GM23338 (cell line): ENCODE data around the gene ATG4B. TPM values are rescaled to one million over a fixed set of nuclear protein-coding genes. Genes with fewer than 3 reads are reported as not detected.

Experiments
- ATAC-seq: fragments of 200-7000 bp; cut with Tn5 transposase; 3 replicates; pipeline ENCODE4 v1.9.1; 2020
- DNase-seq: peaks from one replicate; pipeline ENCODE4 v3.0.0-alpha.2; 2015; ENCODE audit warnings: low spot score
- H2AFZ ChIP-seq: fragments of 200-600 bp; sonication (generic); 2 replicates; pipeline ENCODE4 v1.8.0; 2016; ENCODE audit warnings: antibody characterized with exemption, mild to moderate bottlenecking, moderate library complexity
- H3F3A ChIP-seq: fragments of 200-600 bp; sonication (generic); replicated peaks from 2 replicates; pipeline ENCODE4 v1.8.0; 2017; ENCODE audit warnings: antibody characterized with exemption, mixed run types, low read depth
- H3K27ac ChIP-seq: fragments of 200-600 bp; sonication (generic); 2 replicates; pipeline ENCODE4 v1.6.1; 2016; ENCODE audit warnings: low read depth
- H3K27me3 ChIP-seq: fragments of 200-600 bp; sonication (generic); 2 replicates; pipeline ENCODE4 v1.8.0; 2016; ENCODE audit warnings: mild to moderate bottlenecking, mixed run types, moderate library complexity; ENCODE audit not compliant: insufficient read depth
- H3K36me3 ChIP-seq: fragments of 200-600 bp; sonication (generic); 2 replicates; pipeline ENCODE4 v1.8.0; 2016; ENCODE audit warnings: mild to moderate bottlenecking; ENCODE audit not compliant: insufficient read depth
- H3K4me1 ChIP-seq: fragments of 200-600 bp; sonication (generic); 2 replicates; pipeline ENCODE4 v1.8.0; 2016; ENCODE audit warnings: mild to moderate bottlenecking, moderate library complexity; ENCODE audit not compliant: insufficient read depth
- H3K4me2 ChIP-seq: fragments of 200-600 bp; sonication (generic); 2 replicates; pipeline ENCODE4 v1.7.1; 2017; ENCODE audit warnings: mixed run types
- H3K4me3 ChIP-seq: fragments of 200-600 bp; sonication (generic); 2 replicates; pipeline ENCODE4 v1.6.1; 2016; ENCODE audit warnings: mixed run types
- H3K79me2 ChIP-seq: fragments of 200-600 bp; sonication (generic); replicated peaks from 2 replicates; pipeline ENCODE4 v1.8.0; 2017; ENCODE audit warnings: mild to moderate bottlenecking; ENCODE audit not compliant: insufficient read depth
- H3K9me2 ChIP-seq: fragments of 200-600 bp; sonication (generic); 2 replicates; pipeline ENCODE4 v1.8.0; 2017; ENCODE audit not compliant: insufficient read depth
- H4K20me1 ChIP-seq: fragments of 200-600 bp; sonication (generic); replicated peaks from 2 replicates; pipeline ENCODE4 v1.8.0; 2017; ENCODE audit warnings: mild to moderate bottlenecking; ENCODE audit not compliant: insufficient read depth
- H3K27ac Mint-ChIP-seq: 2 replicates; pipeline ENCODE4 v1.8.0; 2020; ENCODE audit warnings: inconsistent platforms, mild to moderate bottlenecking, moderate library complexity, mixed read lengths
- H3K27me3 Mint-ChIP-seq: 3 replicates; pipeline ENCODE4 v1.8.0; 2022; ENCODE audit warnings: low read depth, mild to moderate bottlenecking, moderate library complexity, mixed read lengths, inconsistent platforms; ENCODE audit not compliant: insufficient read depth, poor library complexity
- H3K36me3 Mint-ChIP-seq: 3 replicates; pipeline ENCODE4 v1.8.0; 2021; ENCODE audit warnings: low read depth, mild to moderate bottlenecking, inconsistent platforms, moderate library complexity, mixed read lengths
- H3K4me1 Mint-ChIP-seq: 3 replicates; pipeline ENCODE4 v1.8.0; 2020; ENCODE audit warnings: mild to moderate bottlenecking, inconsistent platforms, mixed read lengths
- H3K4me3 Mint-ChIP-seq: 3 replicates; pipeline ENCODE4 v1.8.0; 2021; ENCODE audit warnings: moderate library complexity, mild to moderate bottlenecking, inconsistent platforms, mixed read lengths
- H3K9me3 Mint-ChIP-seq: 3 replicates; pipeline ENCODE4 v1.8.0; 2020; ENCODE audit warnings: moderate library complexity, mild to moderate bottlenecking, inconsistent platforms, mixed read lengths
- CTCF ChIP-seq, 2 experiments: fragments of 200-600 bp in 1 of 2; sonication (generic) in 1 of 2; conservative IDR thresholded peaks; 2 replicates each; pipeline versions ENCODE4 v1.5.1 to v1.6.1; 2016 to 2017; ENCODE audit warnings: antibody characterized with exemption in 2 of 2, low read depth in 2 of 2, mild to moderate bottlenecking in 2 of 2, moderate library complexity in 1 of 2
- ETS1 ChIP-seq: IDR thresholded peaks from 2 replicates; pipeline ENCODE4 v1.6.1; 2016; ENCODE audit warnings: antibody characterized with exemption
- EZH2 ChIP-seq: fragments of 200-600 bp; sonication (generic); IDR thresholded peaks from one replicate; pipeline ENCODE4 v1.8.0; 2017; ENCODE audit warnings: antibody characterized with exemption, mild to moderate bottlenecking, low read depth; ENCODE audit not compliant: unreplicated experiment
- JUNB ChIP-seq: IDR thresholded peaks from one replicate; pipeline ENCODE4 v1.6.1; 2016; ENCODE audit warnings: antibody characterized with exemption; ENCODE audit not compliant: unreplicated experiment
- NANOG ChIP-seq: IDR thresholded peaks from 2 replicates; pipeline ENCODE4 v1.6.1; 2016; ENCODE audit warnings: antibody characterized with exemption, borderline replicate concordance
- REST ChIP-seq: IDR thresholded peaks from one replicate; pipeline ENCODE4 v1.6.1; 2018; ENCODE audit warnings: antibody characterized with exemption; ENCODE audit not compliant: unreplicated experiment
- STAT1 ChIP-seq: IDR thresholded peaks from one replicate; pipeline ENCODE4 v1.6.1; 2016; ENCODE audit warnings: antibody characterized with exemption; ENCODE audit not compliant: unreplicated experiment
- ZNF331 ChIP-seq: fragments of 250-450 bp; sonication (Bioruptor Pico); IDR thresholded peaks from 2 replicates; pipeline ENCODE4 v1.5.0; 2020; ENCODE audit warnings: low read depth, mild to moderate bottlenecking, moderate library complexity
- ZNF462 ChIP-seq: fragments of 250-450 bp; sonication (Bioruptor Pico); IDR thresholded peaks from 2 replicates; pipeline ENCODE4 v1.5.0; 2020; ENCODE audit warnings: mild to moderate bottlenecking, moderate library complexity
- polyA plus RNA-seq: library from polyadenylated mRNA; unstranded; fragments of >200 nt; fragmentation: Nextera tagmentation; extraction: Ambion mirVana; gene quantifications from 2 replicates; pipeline ENCODE4 v1.2.1, GENCODE V29; 2016
- total RNA-seq: library from RNA; depleted of rRNA; stranded (reverse); fragments of >200 nt; shearing (Covaris generic); gene quantifications from 2 replicates; pipeline ENCODE4 v1.2.3, GENCODE V29; 2014

The ATG4B gene
- total and polyA plus RNA-seq, 2 experiments from 2014 or later = 102 to 104 TPM

GRCh38 chr2:241632478-241633325 lies 4.8 kb upstream of the ATG4B start:
- H3K4me1 Mint-ChIP-seq = peaks cover 10% of the 10 kb centered on the region; the same call in 1 of the 3 replicates
- Histone ChIP-seq H4K20me1 (peaks cover 21% of the 10 kb centered on the region), H2AFZ (no peak overlapping the region), H3K9me2 (no peaks in the 10 kb centered on the region), H3K27me3 (no peaks in the 10 kb centered on the region), H3K79me2 (peaks cover 79% of the 10 kb centered on the region), H3K4me1 (peaks cover 7% of the 10 kb centered on the region), H3K4me2 (no peak overlapping the region), H3K27ac (no peak overlapping the region), H3K36me3 (peaks cover 9% of the 10 kb centered on the region; the same call in 1 of the 2 replicates), H3K4me3 (no peak overlapping the region), H3F3A (peaks cover 15% of the 10 kb centered on the region)
- H3K27ac Mint-ChIP-seq = no peak overlapping the region
- H3K9me3 Mint-ChIP-seq = no peaks in the 10 kb centered on the region
- peaks cover 15% of the 10 kb centered on the region for H3K27me3 Mint-ChIP-seq
- H3K36me3 Mint-ChIP-seq = peaks cover 33% of the 10 kb centered on the region
- TF ChIP-seq ZNF331 (CRISPR knock-in tag) = no peak
- TF ChIP-seq STAT1 = no peak
- TF ChIP-seq REST = no peak
- no peak for TF ChIP-seq JUNB
- TF ChIP-seq ETS1 = no peak
- no peak for TF ChIP-seq EZH2
- TF ChIP-seq CTCF (conservative IDR thresholded peaks at IDR 0.05; ENCODE audit: low read depth in 2 of 2) = no peak
- TF ChIP-seq NANOG = no peak
- TF ChIP-seq ZNF462 (CRISPR knock-in tag) = no peak
- H3K4me3 Mint-ChIP-seq = no peak overlapping the region
- no peak for ATAC-seq
- no peak for DNase-seq
